GM21381 (cell line): ENCODE measurements around the gene BRCA1.

Experiments used
- ATAC-seq: cut with Tn5 transposase; IDR thresholded peaks from one replicate; pipeline ENCODE4 v1.9.1; 2021; ENCODE audit warnings: mild to moderate bottlenecking, moderate library complexity; ENCODE audit not compliant: unreplicated experiment

BRCA1 gene

GRCh38 chr17:43025766-43026537 is 99.2 kb downstream of the BRCA1 start:
- no peak for ATAC-seq

- ATAC-seq = no peak
Observed at GRCh38 chr17:43025290-43025657, 99.9 kb downstream of the BRCA1 start.

GRCh38 chr17:43024407-43025289 is 100.5 kb downstream of the BRCA1 start, which contains the start of gene RND2:
TSS of gene RND2 (plus strand) at chr17:43025231. CDS start at chr17:43025348, 117 bp downstream.
- no peak for ATAC-seq

GRCh38 chr17:43021741-43022512 is 103.2 kb downstream of the BRCA1 start, which contains the start of gene VAT1:
TSS of gene VAT1 (minus strand) at chr17:43022385. CDS start at chr17:43022322, 63 bp downstream.
- peak; percentile 49 for ATAC-seq

GRCh38 chr17:43020789-43021740 is 104.1 kb downstream of the BRCA1 start:
- no peak for ATAC-seq

GRCh38 chr17:43020030-43020621 is 105.0 kb downstream of the BRCA1 start:
- no peak for ATAC-seq

GRCh38 chr17:43019418-43019817 is 105.7 kb downstream of the BRCA1 start:
- ATAC-seq = no peak

- ATAC-seq = no peak
Observed at GRCh38 chr17:43018932-43019331, 106.2 kb downstream of the BRCA1 start.

GRCh38 chr17:43018008-43018853 is 106.9 kb downstream of the BRCA1 start:
- no peak for ATAC-seq

- ATAC-seq = no peak
Observed at GRCh38 chr17:43016216-43016615, 108.9 kb downstream of the BRCA1 start.

- ATAC-seq = no peak
Observed at GRCh38 chr17:43015579-43015978, 109.6 kb downstream of the BRCA1 start.

GRCh38 chr17:43014649-43015542 is 110.3 kb downstream of the BRCA1 start:
- ATAC-seq = no peak

GRCh38 chr17:43014020-43014648 is 111.0 kb downstream of the BRCA1 start:
- no peak for ATAC-seq

GRCh38 chr17:43013296-43013695 is 111.9 kb downstream of the BRCA1 start:
- ATAC-seq = no peak

- no peak for ATAC-seq
Observed at GRCh38 chr17:43011728-43012472, 113.3 kb downstream of the BRCA1 start.

- ATAC-seq = no peak
Observed at GRCh38 chr17:43010667-43011308, 114.4 kb downstream of the BRCA1 start.
